ENCODE measurements around the gene KMT5C.

DNA sequence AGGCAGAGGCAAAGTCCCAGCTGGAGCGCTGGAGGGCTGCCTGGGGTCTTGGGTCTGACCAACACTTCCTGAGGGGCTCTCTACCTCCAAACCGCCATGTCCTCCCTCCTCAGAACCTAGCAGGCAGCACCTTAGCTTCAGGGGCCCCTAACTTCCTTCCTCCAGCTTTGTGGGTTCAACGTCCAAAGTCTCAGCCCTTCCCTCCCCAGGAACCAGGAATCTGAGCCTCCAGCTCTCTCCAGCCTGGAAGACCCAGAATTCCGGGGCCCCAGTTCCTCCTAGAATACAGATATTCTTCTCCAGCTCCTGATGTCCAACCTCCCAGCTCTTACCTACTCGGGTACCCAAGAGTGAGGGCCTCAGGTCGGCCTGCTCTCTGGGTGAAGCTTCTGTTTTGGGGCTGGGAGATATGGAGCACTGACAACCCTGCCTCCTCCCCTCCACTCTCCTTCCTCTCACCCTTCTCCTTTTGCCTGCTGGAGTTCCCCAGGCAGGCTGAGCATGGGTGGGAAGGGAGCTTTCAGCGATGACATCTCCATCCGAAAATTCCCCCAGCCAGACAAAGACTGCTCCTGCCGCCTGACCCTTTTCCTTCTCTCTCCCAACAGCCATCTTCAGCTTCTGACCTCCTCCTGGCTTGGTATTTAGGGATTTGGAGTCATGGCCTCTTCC, 18.1 kb upstream of the KMT5C start:
- TF ChIP-seq, protein P1, sequence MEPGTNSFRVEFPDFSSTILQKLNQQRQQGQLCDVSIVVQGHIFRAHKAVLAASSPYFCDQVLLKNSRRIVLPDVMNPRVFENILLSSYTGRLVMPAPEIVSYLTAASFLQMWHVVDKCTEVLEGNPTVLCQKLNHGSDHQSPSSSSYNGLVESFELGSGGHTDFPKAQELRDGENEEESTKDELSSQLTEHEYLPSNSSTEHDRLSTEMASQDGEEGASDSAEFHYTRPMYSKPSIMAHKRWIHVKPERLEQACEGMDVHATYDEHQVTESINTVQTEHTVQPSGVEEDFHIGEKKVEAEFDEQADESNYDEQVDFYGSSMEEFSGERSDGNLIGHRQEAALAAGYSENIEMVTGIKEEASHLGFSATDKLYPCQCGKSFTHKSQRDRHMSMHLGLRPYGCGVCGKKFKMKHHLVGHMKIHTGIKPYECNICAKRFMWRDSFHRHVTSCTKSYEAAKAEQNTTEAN (CRISPR knock-in tag; IDR thresholded peaks at IDR 0.05) = no peak
- TF ChIP-seq MXD4 (CRISPR knock-in tag; IDR thresholded peaks at IDR 0.05; ENCODE audit: borderline replicate concordance) = no peak
- TF ChIP-seq TP53 (CRISPR knock-in tag; IDR thresholded peaks at IDR 0.05) = no peak
